ENCODE data around the gene KLHDC7B. TPM values are rescaled to one million over a fixed set of nuclear protein-coding genes. Genes with fewer than 3 reads are reported as not detected.
"Not testable (repeated sequence)": the region's sequence is repeated elsewhere in the genome, so short reads cannot be mapped to it uniquely, and the experiment has no call there.

KLHDC7B gene
- total RNA-seq, 1 experiment from 2014 or later = 1.8 TPM

- Histone ChIP-seq H3K36me3 (ENCODE audit: control insufficient read depth, insufficient read depth, low read length) (no peaks in the 10 kb centered on the region; the same call in 1 of the 2 replicates), H3K27ac (ENCODE audit: low read length) (peak overlapping the region; percentile 48; the same call in 1 of the 2 replicates), H3K4me1 (ENCODE audit: control insufficient read depth, insufficient read depth, low read length) (peaks cover 3% of the 10 kb centered on the region), H3K9me3 (ENCODE audit: control insufficient read depth, insufficient read depth, low read depth, low read length) (no peaks in the 10 kb centered on the region), H3K27me3 (ENCODE audit: control insufficient read depth, insufficient read depth, low read length) (no peaks in the 10 kb centered on the region), H3K4me3 (ENCODE audit: low read depth in 2 of 2, low read length in 2 of 2) (no peak overlapping the region)
- TSS peak; percentile 48 for BruUV-seq (replicated peaks)
- ATAC-seq (no peak), DNase-seq (ENCODE audit: low read depth, low spot score) (no peak)
- POLR2A ChIA-PET = no interaction called here
- in situ Hi-C loops (cut with HindIII; ENCODE audit: low pct_unique_long_range_greater_than_20kb, low sequenced_read_pairs) = no loop called here
- intact Hi-C loops (cut with micrococcal nuclease; ENCODE audit: unreplicated experiment) = no loop called here
- TF ChIP-seq POLR2AphosphoS5 (IDR thresholded peaks at IDR 0.05; ENCODE audit: low read depth, low read length) (no peak), TCF7L2 (IDR thresholded peaks at IDR 0.05; ENCODE audit: low read depth, low read length) (no peak), REST (IDR thresholded peaks at IDR 0.05; ENCODE audit: insufficient read depth in 1 of 2, low read depth in 2 of 2, low read length in 1 of 2) (no peak), CTCF (IDR thresholded peaks at IDR 0.05) (no peak), SIN3A (IDR thresholded peaks at IDR 0.05; ENCODE audit: borderline replicate concordance, insufficient read depth, low read depth, low read length) (no peak)
- CTCF ChIA-PET = no interaction called here
These were observed 12.6 kb upstream of the KLHDC7B start for GRCh38 chr22:50532824-50533796.

- POLR2A ChIA-PET; H3K9me3 ChIP-seq (ENCODE audit: control insufficient read depth, insufficient read depth, low read depth, low read length); H3K4me1 ChIP-seq (ENCODE audit: control insufficient read depth, insufficient read depth, low read length); DNase-seq (ENCODE audit: low read depth, low spot score); H3K36me3 ChIP-seq (ENCODE audit: control insufficient read depth, insufficient read depth, low read length); ATAC-seq; H3K4me3 ChIP-seq (ENCODE audit: low read depth in 2 of 2, low read length in 2 of 2); BruUV-seq (replicated peaks); intact Hi-C loops (cut with micrococcal nuclease; ENCODE audit: unreplicated experiment); H3K27me3 ChIP-seq (ENCODE audit: control insufficient read depth, insufficient read depth, low read length); in situ Hi-C loops (cut with HindIII; ENCODE audit: low pct_unique_long_range_greater_than_20kb, low sequenced_read_pairs): not testable (repeated sequence)
- CTCF ChIA-PET = interaction anchor here (0.6 to 1.1 kb wide), 2 partner anchors 8 to 358 kb away, joined by 9 read pairs; no protein-coding TSS in a partner anchor
- H3K27ac ChIP-seq (ENCODE audit: low read length) = peak overlapping the region; percentile 48; the same call in 1 of the 2 replicates
These were observed 11.6 kb upstream of the KLHDC7B start for GRCh38 chr22:50533856-50534711.

Measured in Panc1 (cell line).